ENCODE data around the gene CPA4.

Gene CPA4

DNA sequence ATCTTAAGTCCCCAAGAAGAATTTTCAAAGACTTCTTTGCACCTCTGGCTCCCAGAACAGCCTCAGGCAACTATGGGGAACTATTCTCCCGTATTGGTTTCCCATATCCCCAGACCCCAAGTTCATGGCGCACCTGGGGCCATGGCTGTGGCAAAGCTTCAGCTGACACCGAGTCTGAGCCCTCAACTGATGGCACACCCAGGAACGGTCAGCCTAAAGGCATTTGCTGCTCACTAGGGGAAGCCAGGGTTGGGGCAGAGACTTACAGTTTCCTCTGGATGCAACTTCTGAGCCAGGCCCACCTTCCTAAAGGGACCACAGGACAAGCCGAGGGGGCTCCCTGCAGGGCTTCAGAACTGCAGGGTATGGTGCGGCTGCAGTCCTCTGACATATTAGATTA is 73.6 kb downstream of the CPA4 start:
- DNase-seq = no peak

- DNase-seq = no peak
Observed at GRCh38 chr7:130367088-130367755, 74.3 kb downstream of the CPA4 start.

- DNase-seq = no peak
Observed at GRCh38 chr7:130367836-130368746, 75.1 kb downstream of the CPA4 start.

GRCh38 chr7:130369110-130369711 is 76.2 kb downstream of the CPA4 start:
- DNase-seq = no peak

DNA sequence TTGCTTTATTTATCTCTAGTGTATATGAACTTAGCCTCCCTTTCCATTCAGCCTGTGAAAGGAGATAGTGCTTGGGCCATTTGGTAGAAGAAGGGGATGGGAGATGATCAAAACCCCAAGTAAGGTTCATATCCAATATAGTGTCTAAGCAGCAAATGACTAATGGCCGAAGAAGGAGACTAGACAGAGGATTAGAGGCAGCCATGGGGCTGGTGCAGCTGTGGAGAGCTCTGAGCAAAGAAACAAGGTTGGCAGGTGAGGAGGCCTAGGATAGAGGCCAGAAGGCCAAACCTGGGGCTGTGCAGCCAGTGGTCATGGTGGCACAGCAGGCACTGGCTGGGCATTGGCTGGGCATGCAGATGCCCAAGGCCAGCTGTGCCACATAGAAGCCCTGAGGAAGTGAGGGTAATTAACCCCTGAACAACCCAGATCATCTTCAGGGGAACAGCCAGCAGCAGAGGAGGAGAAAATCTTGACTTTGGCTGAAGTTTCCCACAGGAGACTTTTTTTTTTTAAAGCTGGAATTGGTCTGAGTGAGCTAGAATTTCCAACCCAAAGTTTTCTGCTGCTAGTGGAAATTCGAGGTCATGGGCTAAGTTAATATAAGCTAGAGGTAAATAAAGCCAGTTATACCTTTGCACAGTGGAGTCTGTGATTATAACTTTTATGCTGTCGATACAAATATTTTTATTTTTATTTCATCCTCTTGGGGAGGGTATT is 77.0 kb downstream of the CPA4 start:
- DNase-seq = no peak

- no peak for DNase-seq
Observed at GRCh38 chr7:130371046-130371445, 78.1 kb downstream of the CPA4 start.

GRCh38 chr7:130372402-130373165 is 79.6 kb downstream of the CPA4 start:
- no peak for DNase-seq
